ENCODE measurements around the gene LGALS7B.

LGALS7B gene

DNA sequence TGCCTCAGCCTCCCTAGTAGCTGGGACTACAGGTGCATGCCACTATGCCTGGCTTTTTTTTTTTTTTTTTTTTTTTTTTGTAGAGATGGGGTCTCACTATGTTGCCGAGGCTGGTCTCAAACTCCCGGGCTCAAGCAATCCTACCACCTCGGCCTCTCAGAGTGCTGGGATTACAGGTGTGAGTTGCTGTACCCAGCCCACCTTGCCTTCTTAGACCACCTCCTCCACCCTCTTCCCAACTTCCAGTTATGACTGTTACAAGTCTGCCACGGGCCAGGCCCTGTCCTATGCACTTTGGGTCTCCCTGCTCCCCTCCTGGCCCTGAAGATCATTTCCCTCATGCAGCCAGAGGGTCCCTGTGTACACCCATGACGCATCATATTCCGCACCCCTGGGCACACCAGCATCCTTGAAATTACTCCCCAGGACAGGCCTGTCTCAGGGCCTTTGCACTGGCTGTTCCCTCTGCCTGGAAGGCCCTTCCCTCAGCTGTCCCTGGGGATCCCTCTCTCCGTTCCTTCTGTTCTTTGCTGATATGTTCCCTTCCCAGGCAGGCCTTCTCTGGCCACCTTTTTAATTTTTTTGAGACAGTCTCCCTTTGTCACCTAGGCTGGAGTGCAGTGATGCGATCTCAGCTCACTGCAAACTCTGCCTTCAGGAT is 20.7 kb downstream of the LGALS7B start:
- no peaks in the 10 kb centered on the region for H3K9me2 ChIP-seq (replicated peaks; ENCODE audit: insufficient read depth, low read length)
- H3K36me3 ChIP-seq (replicated peaks; ENCODE audit: insufficient read depth, low read length): no peaks in the 10 kb centered on the region
- H3F3A ChIP-seq (ENCODE audit: insufficient read depth, low read length): no peaks in the 10 kb centered on the region
- H3K4me3 ChIP-seq (ENCODE audit: low read length): no peak overlapping the region
- no peak overlapping the region for H3K9ac ChIP-seq (ENCODE audit: low read length)
- H3K27ac ChIP-seq (ENCODE audit: low read length): no peak overlapping the region
- no peaks in the 10 kb centered on the region for H3K9me3 ChIP-seq (replicated peaks; ENCODE audit: insufficient read depth, low read length)
- no peaks in the 10 kb centered on the region for H4K20me1 ChIP-seq (ENCODE audit: insufficient read depth, low read length)
- H3K4me1 ChIP-seq (ENCODE audit: low read length): no peaks in the 10 kb centered on the region
- no peak for DNase-seq
- TF ChIP-seq EZH2phosphoT487 (IDR thresholded peaks at IDR 0.05; ENCODE audit: low read length) (no peak), EZH2 (optimal IDR thresholded peaks at IDR 0.05; ENCODE audit: low read depth, low read length) (no peak)
- TF ChIP-seq, protein P1, sequence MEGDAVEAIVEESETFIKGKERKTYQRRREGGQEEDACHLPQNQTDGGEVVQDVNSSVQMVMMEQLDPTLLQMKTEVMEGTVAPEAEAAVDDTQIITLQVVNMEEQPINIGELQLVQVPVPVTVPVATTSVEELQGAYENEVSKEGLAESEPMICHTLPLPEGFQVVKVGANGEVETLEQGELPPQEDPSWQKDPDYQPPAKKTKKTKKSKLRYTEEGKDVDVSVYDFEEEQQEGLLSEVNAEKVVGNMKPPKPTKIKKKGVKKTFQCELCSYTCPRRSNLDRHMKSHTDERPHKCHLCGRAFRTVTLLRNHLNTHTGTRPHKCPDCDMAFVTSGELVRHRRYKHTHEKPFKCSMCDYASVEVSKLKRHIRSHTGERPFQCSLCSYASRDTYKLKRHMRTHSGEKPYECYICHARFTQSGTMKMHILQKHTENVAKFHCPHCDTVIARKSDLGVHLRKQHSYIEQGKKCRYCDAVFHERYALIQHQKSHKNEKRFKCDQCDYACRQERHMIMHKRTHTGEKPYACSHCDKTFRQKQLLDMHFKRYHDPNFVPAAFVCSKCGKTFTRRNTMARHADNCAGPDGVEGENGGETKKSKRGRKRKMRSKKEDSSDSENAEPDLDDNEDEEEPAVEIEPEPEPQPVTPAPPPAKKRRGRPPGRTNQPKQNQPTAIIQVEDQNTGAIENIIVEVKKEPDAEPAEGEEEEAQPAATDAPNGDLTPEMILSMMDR (IDR thresholded peaks at IDR 0.05; ENCODE audit: low read length): no peak
- 0 out of 2 replicates have a peak, but pooled peaks cover 4% of the 10 kb centered on the region for H3K27me3 ChIP-seq (replicated peaks; ENCODE audit: insufficient read depth, low read length)
- H3K4me2 ChIP-seq (ENCODE audit: low read depth, low read length): no peak overlapping the region
- no peak overlapping the region for H2AFZ ChIP-seq (ENCODE audit: low read length)
- H3K79me2 ChIP-seq (ENCODE audit: low read length): no peaks in the 10 kb centered on the region

DNA sequence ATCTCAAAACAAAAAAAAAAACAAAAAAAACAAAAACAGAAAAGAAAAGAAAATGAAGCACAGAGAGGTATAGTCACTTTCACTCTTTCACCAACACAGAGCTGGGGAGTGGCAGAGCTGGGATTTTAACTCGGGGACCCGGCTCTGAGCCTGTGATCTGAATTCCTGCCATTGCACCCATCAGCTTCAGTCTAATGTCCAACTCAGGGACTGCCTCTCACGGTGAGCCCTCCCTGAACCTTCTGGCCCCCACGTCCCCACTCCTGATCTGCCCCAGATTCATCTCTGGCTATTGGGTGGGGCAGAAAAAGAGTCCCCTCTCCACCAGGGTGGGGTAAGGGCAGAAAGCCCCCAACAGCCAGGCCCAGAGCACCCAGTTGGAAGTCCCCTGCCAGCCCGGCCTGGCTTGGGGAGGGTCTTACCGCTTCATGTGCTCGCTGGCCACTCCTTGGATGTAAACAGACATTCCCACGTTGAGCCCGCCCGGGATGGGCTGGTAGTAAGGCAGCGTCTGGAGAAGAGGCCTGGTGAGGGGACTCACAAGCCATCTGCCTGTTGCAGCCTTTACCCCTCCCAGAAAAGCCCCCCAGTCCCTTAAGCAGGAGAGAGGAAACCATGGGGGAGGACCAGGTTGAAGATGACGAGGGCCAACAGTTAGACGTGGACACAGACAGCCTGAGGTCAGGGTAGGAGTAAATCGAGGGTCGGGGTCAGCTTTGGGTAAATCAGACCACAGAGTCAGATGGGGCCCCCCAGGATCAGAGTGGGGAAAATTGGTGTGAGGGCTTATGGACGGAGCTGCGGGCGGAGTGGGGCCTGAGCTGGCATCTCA is 23.2 kb downstream of the LGALS7B start:
- Histone ChIP-seq H3K9ac (ENCODE audit: low read length) (no peak overlapping the region), H3K9me2 (replicated peaks; ENCODE audit: insufficient read depth, low read length) (no peaks in the 10 kb centered on the region), H3K4me3 (ENCODE audit: low read length) (no peak overlapping the region), H3K27ac (ENCODE audit: low read length) (no peak overlapping the region), H3K27me3 (replicated peaks; ENCODE audit: insufficient read depth, low read length) (0 out of 2 replicates have a peak, but pooled peaks cover 1% of the 10 kb centered on the region), H3K79me2 (ENCODE audit: low read length) (no peaks in the 10 kb centered on the region), H3K4me2 (ENCODE audit: low read depth, low read length) (no peak overlapping the region), H3K4me1 (ENCODE audit: low read length) (no peaks in the 10 kb centered on the region), H4K20me1 (ENCODE audit: insufficient read depth, low read length) (no peaks in the 10 kb centered on the region), H3K9me3 (replicated peaks; ENCODE audit: insufficient read depth, low read length) (no peaks in the 10 kb centered on the region), H2AFZ (ENCODE audit: low read length) (no peak overlapping the region), H3K36me3 (replicated peaks; ENCODE audit: insufficient read depth, low read length) (no peaks in the 10 kb centered on the region), H3F3A (ENCODE audit: insufficient read depth, low read length) (no peaks in the 10 kb centered on the region)
- no peak for DNase-seq
- TF ChIP-seq EZH2 (optimal IDR thresholded peaks at IDR 0.05; ENCODE audit: low read depth, low read length) (no peak), EZH2phosphoT487 (IDR thresholded peaks at IDR 0.05; ENCODE audit: low read length) (no peak)
- TF ChIP-seq, protein P1 (IDR thresholded peaks at IDR 0.05; ENCODE audit: low read length): no peak

DNA sequence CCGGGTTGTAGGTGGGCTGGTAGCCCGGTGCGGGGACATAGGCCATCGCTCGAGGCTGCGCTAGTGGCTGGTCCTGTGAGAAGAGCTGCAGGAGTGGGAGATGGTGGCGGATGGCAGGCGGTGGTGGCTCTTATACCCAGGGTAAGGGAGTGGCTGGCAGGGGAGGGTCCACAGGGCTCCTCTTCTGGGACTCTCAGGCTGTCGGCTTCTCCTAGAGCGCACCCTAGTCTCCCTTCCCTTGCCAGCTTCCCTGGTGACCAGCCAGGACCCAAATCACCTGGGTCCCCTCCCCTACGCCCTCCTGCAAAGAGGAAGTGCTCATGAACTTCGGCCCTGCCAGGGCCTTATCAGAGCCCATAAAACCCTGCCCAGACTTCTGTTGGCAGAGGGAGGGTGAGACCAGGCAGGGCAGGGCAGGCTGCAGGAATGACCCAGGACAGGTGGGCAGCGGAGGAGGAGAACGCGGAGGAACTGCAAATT is 23.9 kb downstream of the LGALS7B start, which contains the start of gene LGALS4:
Gene LGALS4 (minus strand): TSS at position 105 of the 480 bp plus-strand sequence. CDS start 59 bp downstream, at position 46.
- no peaks in the 10 kb centered on the region for H3K36me3 ChIP-seq (replicated peaks; ENCODE audit: insufficient read depth, low read length)
- no peaks in the 10 kb centered on the region for H3K9me2 ChIP-seq (replicated peaks; ENCODE audit: insufficient read depth, low read length)
- no peak within 1 kb of the TSS for H3K27ac ChIP-seq (ENCODE audit: low read length)
- no peak within 1 kb of the TSS for H3K4me3 ChIP-seq (ENCODE audit: low read length)
- no peaks in the 10 kb centered on the region for H3K27me3 ChIP-seq (replicated peaks; ENCODE audit: insufficient read depth, low read length)
- H3K4me2 ChIP-seq (ENCODE audit: low read depth, low read length): no peak within 1 kb of the TSS
- H3K79me2 ChIP-seq (ENCODE audit: low read length): no peaks in the 10 kb centered on the region
- no peaks in the 10 kb centered on the region for H3K9me3 ChIP-seq (replicated peaks; ENCODE audit: insufficient read depth, low read length)
- H2AFZ ChIP-seq (ENCODE audit: low read length): no peak within 1 kb of the TSS
- DNase-seq: no peak
- H3K4me1 ChIP-seq (ENCODE audit: low read length): no peaks in the 10 kb centered on the region
- no peaks in the 10 kb centered on the region for H4K20me1 ChIP-seq (ENCODE audit: insufficient read depth, low read length)
- TF ChIP-seq EZH2phosphoT487 (IDR thresholded peaks at IDR 0.05; ENCODE audit: low read length): no peak
- no peak for TF ChIP-seq EZH2 (optimal IDR thresholded peaks at IDR 0.05; ENCODE audit: low read depth, low read length)
- H3K9ac ChIP-seq (ENCODE audit: low read length): no peak within 1 kb of the TSS
- no peaks in the 10 kb centered on the region for H3F3A ChIP-seq (ENCODE audit: insufficient read depth, low read length)

Measured in MM.1S (cell line).